ENCODE data around the gene CCDC142.
"Not testable (repeated sequence)": the region's sequence is repeated elsewhere in the genome, so short reads cannot be mapped to it uniquely, and the experiment has no call there.

DNA sequence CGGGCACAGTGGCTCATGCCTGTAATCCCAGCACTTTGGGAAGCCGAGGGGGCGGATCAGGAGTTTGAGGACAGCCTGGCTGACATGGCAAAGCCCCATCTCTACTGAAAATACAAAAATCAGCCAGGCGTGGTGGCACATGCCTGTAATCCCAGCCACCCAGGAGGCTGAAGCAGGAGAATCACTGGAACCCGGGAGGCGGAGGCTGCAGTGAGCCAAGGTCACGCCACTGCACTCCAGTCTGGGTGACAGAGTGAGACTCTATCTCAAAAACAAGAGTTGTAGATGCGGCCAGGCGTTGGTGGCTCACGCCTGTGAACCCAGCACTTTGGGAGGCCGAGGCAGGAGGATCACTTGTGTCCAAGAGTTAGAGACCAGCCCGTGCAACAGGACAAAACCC, 12.1 kb downstream of the CCDC142 start:
- TF ChIP-seq, protein P1, sequence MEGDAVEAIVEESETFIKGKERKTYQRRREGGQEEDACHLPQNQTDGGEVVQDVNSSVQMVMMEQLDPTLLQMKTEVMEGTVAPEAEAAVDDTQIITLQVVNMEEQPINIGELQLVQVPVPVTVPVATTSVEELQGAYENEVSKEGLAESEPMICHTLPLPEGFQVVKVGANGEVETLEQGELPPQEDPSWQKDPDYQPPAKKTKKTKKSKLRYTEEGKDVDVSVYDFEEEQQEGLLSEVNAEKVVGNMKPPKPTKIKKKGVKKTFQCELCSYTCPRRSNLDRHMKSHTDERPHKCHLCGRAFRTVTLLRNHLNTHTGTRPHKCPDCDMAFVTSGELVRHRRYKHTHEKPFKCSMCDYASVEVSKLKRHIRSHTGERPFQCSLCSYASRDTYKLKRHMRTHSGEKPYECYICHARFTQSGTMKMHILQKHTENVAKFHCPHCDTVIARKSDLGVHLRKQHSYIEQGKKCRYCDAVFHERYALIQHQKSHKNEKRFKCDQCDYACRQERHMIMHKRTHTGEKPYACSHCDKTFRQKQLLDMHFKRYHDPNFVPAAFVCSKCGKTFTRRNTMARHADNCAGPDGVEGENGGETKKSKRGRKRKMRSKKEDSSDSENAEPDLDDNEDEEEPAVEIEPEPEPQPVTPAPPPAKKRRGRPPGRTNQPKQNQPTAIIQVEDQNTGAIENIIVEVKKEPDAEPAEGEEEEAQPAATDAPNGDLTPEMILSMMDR (IDR thresholded peaks at IDR 0.05): not testable (repeated sequence)
- TF ChIP-seq POLR2A (IDR thresholded peaks at IDR 0.05): not testable (repeated sequence)

All from heart left ventricle (tissue), 13 donors.